GM18861 (cell line): ENCODE measurements around the gene CCDC77.

Experiments
- ATAC-seq: cut with Tn5 transposase; IDR thresholded peaks from one replicate; pipeline ENCODE4 v1.9.1; 2021; ENCODE audit not compliant: unreplicated experiment

CCDC77 gene

DNA sequence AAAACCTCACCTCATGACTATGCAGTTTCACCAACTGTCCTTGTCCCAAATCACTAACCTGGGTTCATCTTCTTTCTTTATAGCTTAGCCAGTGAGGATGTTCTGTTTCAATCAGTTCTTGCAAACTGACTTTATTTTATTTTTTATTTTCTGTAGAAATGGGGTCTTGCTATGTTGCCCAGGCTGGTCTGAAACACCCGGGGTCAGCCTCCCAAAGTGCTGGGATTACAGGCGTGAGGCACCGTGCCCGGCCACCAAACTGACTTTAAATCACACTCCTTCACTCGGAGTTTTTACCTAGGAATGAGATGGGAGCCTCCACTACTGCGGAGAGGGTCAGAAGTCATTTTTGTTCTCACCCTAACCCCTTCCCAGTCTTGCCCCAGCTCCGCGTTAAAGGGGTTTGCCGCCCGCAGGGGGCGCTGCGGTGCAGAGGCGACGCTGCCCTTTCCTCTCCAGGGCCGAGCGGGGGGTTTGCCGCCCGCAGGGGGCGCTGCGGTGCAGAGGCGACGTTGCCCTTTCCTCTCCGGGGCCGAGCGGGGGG, 51.3 kb downstream of the CCDC77 start:
- ATAC-seq: no peak

DNA sequence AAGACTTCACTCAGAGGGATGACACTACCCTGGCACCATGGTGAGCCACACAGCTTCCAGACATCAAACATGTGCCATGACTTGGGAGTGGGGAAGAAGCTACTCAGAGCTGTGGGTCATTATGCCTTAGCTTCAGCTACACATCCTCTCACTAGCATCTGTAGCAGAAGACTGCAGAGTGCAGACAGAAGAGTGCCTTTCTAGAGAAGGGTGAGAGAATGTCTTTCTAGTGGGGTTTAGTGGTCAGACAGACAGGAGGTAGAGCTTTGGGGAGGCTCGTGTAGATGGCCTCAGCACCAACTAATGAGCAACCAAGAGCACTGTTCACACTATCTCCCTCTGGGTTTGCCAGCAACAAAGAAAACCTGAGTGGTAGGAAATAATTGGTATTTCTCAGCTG, 53.4 kb downstream of the CCDC77 start:
- no peak for ATAC-seq

DNA sequence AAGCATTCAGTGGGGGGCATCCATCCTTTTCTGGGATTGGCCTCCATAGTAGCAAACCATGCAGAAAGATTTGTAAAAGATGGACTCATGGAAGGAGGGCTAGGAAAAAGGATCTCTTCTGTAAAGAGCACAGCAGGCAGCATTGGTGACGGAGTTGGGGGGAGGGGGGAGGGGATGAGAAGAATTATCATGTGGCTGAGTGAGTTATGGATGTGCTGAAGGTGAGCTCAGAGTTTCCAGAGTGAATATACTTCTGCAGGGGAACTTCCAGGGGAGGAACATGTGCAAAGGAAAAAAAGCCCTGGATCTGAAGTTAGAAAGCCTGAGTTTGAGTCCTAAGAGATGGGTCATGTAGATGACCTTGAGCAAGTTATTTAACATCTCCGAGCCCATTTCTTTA, 54.4 kb downstream of the CCDC77 start:
- no peak for ATAC-seq

DNA sequence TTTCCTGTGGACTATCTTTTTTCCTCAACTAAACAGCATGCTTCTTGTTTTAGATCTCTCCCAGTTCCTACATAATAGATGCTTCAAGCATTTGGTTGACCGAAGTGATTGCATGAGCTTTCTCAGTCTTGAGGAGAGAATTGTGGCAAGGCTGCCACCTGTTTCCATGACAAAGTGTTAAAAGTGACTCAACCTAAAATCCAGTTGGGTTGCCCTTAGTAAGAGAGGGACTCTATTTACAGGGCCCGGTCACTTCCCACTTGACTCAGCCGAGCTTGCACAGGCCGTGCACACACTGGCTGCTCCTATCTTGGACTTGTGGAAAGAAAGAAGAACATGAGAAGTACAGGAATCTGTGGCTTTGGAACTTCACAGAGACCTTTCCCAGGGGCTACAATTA, 56.2 kb downstream of the CCDC77 start:
- ATAC-seq: no peak

DNA sequence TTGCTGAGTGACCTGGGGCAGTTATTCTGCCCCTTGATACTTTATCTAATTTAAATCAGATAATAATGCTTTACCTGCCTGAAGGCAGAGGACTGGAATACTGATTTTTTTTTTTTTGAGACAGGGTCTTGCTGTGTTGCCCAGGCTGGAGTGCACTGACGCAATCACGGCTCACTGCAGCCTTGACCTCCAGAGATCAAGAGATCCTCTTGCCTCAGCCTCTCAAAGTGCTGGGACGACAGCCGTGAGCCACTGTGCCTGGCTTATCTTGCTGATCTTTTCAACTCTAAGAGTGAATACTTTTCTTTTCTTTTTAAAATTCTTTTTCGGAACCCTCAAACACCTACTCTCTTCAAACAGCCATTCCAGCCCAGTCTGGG, 57.6 kb downstream of the CCDC77 start:
- no peak for ATAC-seq

DNA sequence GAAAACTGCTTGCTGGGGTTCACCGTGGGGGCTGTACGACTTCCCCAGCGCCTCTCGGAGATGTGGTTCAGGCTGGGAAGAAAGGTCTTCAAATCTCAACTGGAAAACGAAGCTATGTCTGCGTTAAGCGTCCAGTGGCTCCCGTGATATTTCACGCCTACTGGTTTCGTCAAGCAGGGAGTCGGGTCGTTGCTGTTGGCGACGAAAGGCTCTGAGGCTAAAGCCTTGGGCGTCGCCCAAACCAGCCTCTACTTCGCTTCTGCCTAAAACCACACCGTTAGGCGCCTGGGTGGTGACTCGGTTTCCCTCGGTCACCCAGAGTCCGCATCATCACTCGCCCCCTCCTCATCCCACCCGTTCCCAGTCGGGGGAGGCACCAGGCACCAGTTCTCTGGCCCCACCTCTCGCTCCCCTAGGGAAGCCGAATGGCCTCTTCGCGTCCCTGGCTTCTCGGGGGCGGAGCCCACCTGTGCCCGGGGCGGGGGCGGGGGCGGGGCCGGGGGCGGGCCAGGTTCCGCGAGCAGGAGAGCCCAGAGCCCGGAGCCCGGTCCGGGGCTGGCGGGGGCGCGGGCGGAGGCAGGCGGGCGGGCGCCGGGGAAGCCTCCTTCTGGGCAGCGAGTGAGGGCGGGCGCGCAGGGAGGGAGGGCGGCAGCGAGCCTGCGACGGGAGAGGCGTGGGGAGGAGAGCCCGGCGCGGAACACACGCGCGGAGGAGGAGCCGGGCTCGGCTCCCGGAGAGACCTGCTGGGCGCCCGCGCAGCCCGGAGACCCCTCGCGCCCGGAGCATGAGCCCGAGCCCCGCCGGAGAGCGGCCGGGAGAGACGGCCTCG, 58.2 kb downstream of the CCDC77 start, which contains the start of gene B4GALNT3:
B4GALNT3 (plus strand) TSS at position 510 of the 829 bp plus-strand sequence. CDS start 438 bp downstream, outside the sequence.
- no peak for ATAC-seq

DNA sequence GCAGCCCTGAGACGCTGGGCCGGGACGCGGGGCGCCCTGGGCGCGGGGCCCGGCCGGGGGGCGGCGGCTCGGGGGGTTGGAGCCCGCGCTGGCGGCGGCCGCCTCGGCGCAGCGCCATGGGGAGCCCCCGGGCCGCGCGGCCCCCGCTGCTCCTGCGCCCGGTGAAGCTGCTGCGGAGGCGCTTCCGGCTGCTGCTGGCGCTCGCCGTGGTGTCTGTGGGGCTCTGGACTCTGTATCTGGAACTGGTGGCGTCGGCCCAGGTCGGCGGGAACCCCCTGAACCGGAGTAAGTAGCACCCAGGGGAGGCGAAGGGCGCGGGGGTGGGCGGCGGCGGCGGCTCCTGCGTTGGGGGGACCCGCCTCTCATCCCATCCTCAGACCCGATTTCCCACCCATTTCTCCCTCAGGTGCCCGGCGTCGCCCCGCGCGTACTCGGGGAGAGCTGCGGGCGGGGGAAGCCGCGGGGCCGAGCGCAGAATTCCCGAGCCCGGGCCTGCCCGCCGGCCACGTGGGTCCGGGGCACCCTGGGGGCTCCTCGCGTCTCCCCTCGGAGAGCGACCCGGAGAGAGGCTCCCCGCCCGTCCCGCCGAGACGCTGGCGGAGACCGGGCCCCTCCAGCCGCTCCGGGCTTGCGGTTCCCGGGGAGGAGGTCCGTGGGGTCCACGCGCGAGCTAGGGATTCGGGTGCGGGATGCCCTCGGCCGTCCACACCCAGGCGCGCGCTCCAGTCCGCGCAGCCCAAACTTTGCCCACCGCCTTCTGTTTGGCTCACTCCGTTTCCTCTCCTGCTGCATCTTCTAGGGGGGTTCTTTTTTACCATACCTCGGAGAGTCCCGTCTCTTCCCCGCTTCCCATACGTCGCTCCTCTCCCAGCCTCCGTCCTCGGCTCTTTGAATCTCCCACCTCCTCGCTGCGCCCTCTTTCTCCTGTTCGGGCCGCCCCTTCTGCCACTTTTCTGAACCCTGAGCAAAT, 59.1 kb downstream of the CCDC77 start:
- ATAC-seq: no peak

DNA sequence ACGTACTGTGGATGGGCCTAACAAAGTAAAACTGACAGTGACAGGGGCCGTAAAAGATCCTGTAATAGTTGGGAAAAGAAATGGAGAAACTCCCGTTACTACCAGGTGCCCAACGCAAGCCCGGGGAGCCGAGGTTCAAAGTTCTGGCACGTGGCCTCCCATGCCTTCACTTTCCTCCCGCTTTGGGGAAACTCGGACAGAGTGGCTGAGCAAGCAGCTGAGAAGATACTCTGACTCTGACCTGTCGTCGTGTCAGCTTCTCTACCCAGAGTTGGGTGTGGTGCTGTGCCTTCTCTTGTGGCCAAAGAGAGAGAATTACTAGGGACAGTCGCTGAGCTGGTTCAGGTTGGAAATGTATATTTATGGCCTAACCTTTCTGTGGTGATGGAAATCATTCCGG, 60.0 kb downstream of the CCDC77 start:
- ATAC-seq: no peak

DNA sequence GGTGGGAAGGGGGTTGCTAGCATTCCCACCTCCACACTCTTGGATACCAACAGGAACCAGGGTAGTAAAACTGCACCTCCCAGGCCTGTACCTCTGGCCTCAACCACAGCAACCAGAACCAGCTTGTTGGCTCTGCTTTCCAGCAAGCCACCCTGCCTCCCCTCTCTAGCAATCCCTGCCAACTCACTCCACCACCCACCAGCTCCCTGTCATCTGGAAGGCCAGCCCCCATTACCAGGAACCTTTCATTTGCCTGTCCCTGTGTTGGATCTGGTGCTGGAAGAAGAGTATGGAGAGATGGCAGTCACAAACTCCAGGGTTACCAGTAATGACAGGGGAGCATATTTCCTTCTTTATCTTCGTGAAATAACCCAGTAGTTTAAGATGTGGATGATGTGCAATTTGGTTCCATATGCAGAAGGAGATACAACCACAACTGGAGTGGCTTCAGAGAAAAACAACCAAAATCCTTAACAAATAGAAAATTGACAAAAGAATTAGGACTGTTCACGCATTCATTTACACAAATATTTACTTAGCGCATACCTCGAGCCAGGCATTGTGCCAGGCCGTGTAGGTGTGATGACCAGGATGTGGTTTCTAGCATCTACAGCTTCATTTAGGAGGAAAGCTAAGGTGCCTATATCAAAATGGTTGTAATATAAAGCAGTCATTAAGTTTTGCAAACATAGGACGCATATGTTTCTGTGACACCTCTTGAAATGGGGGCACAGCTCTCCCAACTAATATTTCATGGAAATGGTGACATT, 61.7 kb downstream of the CCDC77 start:
- ATAC-seq: no peak

DNA sequence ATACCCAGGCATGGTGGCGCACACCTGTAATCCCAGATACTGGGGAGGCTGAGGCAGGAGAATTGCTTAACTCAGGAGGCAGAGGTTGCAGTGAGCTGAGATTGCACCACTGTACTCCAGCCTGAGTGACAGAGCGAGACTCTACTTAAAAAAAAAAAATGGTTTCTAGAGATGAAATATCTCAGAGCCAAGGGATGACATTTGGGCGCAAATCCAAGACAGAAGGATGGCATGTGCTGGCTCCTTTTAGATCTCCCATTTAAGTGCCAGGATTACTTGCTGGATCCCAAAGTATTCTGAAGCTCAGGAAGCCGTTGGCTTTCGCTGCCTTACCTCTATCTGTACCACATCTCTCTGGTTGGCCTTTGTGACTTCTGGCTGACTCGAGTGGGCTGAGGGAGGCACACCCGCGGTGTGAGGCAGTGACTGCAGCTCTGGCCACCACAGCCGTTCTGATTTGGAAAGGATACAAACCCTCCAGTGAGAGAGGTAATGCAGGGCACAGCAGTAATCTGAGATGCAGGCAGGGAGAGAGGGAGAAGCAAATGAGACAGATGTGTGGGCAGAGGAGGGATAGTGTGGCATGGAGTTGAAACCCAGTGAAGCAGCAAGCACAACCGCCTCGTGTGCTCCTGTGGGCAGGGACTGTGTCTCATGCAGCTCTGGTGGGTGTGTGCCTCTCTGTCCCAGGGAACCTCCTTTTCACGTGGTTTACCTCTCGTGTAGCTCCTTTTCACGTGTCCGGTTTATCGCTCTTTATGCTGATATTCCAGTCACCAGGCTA, 63.2 kb downstream of the CCDC77 start:
- no peak for ATAC-seq

DNA sequence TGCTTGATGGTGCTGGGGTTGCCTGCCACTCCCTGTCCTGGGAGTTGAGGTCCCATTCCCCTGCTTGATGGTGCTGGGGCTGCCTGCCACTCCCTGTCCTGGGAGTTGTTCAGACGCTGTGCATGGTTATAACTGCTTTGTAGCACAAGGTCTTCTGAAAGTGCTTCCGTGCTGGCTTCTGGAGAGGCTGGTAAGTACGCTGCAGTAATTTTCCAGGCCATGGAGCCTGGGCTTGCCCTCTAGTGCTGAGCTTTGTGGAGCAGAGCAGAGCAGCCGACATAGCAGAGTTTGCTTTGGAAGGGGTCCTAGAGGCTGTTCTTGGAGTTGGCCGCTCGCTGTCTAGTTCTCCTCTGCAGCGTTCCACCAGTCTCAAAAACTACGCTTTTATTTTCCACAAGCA, 64.6 kb downstream of the CCDC77 start:
- ATAC-seq: no peak

DNA sequence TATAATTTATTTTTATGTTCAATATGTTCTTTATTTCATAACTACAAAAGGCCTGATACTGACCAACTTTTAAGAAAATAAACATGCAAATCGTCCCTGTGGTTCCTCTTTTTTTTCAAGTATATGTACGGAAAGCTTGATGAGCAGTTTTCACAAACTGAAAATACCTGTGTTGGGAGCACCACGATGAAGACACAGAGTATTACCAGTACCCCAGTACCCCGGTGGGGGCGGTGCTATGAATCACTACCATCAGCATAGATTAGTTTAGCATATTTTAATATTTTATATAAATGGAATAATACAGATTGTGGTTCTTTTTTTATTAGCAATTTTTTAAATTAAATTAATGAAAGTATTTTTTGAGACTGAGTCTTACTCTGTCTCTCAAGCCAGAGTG, 65.3 kb downstream of the CCDC77 start:
- ATAC-seq: no peak

DNA sequence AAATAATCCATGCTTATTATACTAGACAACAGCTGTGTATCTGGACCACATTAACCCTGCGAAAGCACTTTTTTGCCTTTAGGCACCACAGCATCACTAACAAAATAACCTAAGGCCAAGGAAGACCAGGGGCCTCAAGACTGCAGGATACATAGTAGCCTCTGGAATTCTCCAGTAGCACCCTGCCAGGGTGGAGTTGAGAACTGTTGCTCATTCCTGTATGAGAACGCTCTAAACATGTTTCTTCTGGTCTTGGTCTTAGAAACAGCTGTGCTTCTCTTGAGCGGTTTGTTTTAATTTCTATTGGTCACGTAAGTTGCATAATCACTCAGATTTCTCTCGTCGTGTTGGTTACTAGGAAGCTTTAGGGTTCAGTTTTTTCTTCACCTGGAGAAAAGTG, 66.1 kb downstream of the CCDC77 start:
- ATAC-seq: no peak

DNA sequence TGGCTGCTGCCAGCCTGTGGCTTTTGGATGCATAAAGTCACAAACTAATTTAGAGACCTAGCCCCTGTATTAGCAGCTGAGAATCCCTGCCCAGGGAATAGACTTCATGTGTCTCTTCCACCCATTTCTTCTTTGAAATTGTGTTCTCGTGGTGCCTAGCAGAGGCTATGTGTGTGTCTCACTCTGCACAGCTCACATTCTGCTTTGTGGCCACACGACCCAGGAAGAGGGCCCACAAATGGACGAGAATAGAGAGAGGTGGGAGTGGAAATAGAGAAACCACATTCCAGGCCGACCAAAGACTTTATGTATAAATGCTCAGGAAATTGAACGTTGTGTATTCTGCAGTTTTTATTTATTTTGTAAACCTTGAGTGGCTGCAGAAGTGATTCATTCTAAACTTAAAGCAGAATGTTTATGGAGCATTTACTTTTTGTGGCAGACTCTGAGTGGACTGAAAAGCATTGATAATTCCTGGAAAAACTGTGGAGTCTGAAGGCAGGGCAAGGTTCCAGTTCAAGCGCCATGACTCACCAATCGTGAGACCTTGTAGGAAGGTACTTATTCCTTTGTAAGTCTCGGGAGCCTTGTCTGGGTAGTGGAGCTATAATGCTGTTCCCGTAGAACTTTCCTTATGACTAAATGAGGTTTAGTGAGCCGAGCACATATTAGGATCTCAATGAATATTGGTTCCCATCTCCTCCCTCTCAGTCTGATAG, 67.4 kb downstream of the CCDC77 start:
- no peak for ATAC-seq

DNA sequence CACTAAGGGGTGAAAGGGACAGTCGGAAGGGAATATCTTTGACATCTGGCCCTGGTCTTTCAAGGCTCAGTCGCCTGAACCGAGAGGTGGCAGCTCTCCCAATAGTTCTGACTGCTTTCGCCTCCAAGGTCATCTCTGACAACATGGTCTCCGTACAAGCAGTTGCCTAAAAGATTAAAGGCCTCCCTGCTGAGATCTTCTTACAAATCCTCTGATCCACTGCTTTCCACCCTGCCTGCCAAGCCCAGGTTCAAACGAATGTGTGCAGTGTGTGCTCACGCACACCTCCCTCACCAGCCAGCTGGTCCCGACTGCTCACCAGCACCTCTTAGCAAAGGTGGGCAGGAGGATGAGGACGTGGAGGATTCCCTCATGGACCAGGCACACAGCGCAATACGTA, 68.7 kb downstream of the CCDC77 start:
- ATAC-seq: no peak

DNA sequence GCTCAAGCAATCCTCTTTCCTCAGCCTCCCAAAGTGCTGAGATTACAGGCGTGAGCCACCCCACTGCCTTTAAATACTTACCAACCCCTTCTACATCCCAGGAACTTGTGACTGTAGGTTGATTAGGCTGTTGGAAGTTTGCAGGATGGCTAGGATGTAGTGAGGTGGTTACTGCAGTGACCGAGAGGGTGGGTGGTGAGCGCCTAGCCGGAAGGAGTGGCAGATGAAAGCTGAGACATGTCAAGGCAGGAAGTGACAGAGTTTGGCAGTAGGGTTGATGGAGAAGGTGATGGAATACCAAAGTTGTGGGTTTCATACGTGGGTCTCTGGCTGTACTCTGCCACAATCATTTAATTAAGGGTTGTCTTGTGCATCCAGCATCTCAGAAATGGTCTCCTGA, 71.8 kb downstream of the CCDC77 start:
- no peak for ATAC-seq

DNA sequence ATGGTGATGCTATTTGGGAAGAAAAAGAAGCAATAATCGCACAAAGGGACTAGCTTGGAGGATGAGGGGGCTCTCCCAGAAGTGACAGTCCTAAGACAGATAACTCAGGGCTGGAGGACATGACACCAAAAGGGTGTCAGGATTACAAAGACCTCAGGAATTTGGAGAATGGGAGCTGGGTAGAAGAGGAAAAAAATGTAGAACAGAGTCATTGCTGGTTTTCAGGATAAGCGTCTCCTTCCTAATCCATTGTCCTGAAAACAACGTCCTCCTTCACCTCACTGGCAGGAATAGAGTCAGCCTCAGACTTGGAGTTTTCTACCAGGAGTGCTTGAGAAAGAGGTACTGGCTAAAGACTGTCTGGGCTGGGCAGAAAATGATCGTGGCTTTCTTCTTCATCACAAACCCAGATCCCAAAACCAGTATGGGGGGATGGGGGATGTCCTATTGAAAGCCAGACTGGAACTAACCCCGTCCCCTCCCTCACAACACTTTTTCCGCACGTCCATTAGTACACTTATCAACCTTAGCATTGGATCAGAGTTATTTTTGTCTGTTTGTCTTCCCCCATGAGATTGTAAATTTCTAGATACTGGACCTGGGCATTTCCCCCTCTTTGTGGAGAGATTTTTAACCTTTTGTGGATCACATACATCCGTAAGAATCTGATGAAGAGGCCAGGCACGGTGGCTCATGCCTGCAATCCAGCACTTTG, 72.6 kb downstream of the CCDC77 start:
- no peak for ATAC-seq

DNA sequence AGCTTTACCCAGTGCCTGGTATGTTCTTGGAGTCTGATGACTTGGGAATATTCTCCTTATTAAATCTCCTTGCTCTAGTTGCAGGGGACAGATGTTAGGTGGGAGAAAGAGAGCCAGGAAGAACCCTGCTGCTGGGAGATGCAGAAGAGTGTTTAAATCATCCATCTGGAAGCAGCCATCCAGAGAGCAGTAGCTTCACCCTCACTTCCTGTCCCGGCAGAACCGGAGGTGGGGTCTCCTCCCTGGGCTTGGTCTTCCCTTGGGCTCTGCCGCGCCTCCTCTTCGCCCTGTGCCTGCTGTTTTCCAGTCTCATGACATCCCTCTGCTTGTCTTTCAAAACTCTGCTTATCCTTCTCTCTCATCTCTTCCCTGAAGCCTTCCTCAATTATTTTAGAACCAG, 73.8 kb downstream of the CCDC77 start:
- ATAC-seq: no peak

DNA sequence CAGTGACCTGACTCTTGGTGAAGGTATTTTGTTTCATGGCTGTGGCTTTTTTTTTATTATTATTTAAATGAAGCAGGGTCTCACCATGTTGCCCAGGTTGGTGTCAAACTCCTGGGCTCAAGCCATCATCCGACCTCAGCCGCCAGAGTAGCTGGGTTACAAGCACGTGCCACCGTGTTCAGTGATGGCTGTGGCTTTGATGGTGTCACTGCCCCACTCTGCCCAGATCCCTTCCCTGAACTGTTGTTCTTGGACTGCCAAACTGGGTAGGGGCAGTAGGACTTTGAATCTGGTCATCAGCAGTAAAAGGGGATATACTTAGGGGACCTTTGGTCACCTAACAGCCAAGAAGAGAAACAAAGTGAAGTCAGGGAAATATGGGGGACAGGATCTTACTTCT, 77.7 kb downstream of the CCDC77 start:
- ATAC-seq: no peak
